ENCODE results near the gene CALD1. TPM values are rescaled to one million over a fixed set of nuclear protein-coding genes. Genes with fewer than 3 reads are reported as not detected.

Gene CALD1
- total RNA-seq, 1 donor from 2014 or later: 169 TPM

- DNase-seq (ENCODE audit: extremely low spot score, unreplicated experiment): no peak
- Mint-ChIP-seq H3K9me3 (peaks cover 17% of the 10 kb centered on the region), H3K27ac (peak overlapping the region; percentile 91), H3K4me1 (ENCODE audit: unreplicated experiment) (peaks cover 40% of the 10 kb centered on the region), H3K4me3 (peak overlapping the region; percentile 89), H3K36me3 (peaks cover 44% of the 10 kb centered on the region), H3K27me3 (no peaks in the 10 kb centered on the region)
- TF ChIP-seq, protein P1, sequence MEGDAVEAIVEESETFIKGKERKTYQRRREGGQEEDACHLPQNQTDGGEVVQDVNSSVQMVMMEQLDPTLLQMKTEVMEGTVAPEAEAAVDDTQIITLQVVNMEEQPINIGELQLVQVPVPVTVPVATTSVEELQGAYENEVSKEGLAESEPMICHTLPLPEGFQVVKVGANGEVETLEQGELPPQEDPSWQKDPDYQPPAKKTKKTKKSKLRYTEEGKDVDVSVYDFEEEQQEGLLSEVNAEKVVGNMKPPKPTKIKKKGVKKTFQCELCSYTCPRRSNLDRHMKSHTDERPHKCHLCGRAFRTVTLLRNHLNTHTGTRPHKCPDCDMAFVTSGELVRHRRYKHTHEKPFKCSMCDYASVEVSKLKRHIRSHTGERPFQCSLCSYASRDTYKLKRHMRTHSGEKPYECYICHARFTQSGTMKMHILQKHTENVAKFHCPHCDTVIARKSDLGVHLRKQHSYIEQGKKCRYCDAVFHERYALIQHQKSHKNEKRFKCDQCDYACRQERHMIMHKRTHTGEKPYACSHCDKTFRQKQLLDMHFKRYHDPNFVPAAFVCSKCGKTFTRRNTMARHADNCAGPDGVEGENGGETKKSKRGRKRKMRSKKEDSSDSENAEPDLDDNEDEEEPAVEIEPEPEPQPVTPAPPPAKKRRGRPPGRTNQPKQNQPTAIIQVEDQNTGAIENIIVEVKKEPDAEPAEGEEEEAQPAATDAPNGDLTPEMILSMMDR (conservative IDR thresholded peaks at IDR 0.05): no peak
Measured at GRCh38 chr7:134892963-134893362, 113.5 kb downstream of the CALD1 start.

- TF ChIP-seq, protein P1 (conservative IDR thresholded peaks at IDR 0.05): no peak
- DNase-seq (ENCODE audit: extremely low spot score, unreplicated experiment): no peak
- Mint-ChIP-seq H3K27me3 (no peaks in the 10 kb centered on the region), H3K4me3 (peak overlapping the region; percentile 89), H3K36me3 (peaks cover 41% of the 10 kb centered on the region), H3K27ac (peak overlapping the region; percentile 91), H3K4me1 (ENCODE audit: unreplicated experiment) (peaks cover 35% of the 10 kb centered on the region), H3K9me3 (peaks cover 17% of the 10 kb centered on the region)
Measured at GRCh38 chr7:134893920-134894319, 114.5 kb downstream of the CALD1 start.

- H3K27me3 Mint-ChIP-seq: no peaks in the 10 kb centered on the region
- no peak for DNase-seq (ENCODE audit: extremely low spot score, unreplicated experiment)
- H3K27ac Mint-ChIP-seq: peak overlapping the region; percentile 28
- H3K4me1 Mint-ChIP-seq (ENCODE audit: unreplicated experiment): peaks cover 39% of the 10 kb centered on the region
- H3K9me3 Mint-ChIP-seq: peaks cover 17% of the 10 kb centered on the region
- peak overlapping the region; percentile 89 for H3K4me3 Mint-ChIP-seq
- TF ChIP-seq, protein P1 (conservative IDR thresholded peaks at IDR 0.05): no peak
- H3K36me3 Mint-ChIP-seq: peaks cover 46% of the 10 kb centered on the region
Measured at GRCh38 chr7:134894928-134895327, 115.5 kb downstream of the CALD1 start.

DNA sequence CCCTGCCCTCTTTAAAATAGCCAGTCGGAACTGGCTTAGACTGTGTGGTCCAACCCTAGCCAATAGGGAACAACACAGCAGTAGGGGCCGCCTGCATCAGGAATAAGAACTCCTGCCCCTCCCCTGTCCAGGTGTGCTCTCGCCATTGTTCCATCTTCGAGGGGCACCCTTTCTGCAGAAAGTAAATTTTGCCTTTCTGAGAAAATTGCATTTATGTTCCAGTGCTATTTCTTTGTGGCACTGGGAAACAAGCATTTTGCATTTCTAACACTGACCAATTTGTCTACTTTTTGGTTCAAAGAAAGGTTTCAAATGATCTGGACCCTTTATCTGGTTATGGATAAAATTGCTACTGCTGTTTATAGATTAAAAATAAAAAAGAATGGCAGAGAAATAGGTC, 116.6 kb downstream of the CALD1 start:
- no peak for DNase-seq (ENCODE audit: extremely low spot score, unreplicated experiment)
- TF ChIP-seq, protein P1 (conservative IDR thresholded peaks at IDR 0.05): no peak
- Mint-ChIP-seq H3K36me3 (peaks cover 53% of the 10 kb centered on the region), H3K27me3 (no peaks in the 10 kb centered on the region), H3K4me3 (peak overlapping the region; percentile 39), H3K9me3 (peaks cover 17% of the 10 kb centered on the region), H3K4me1 (ENCODE audit: unreplicated experiment) (peaks cover 42% of the 10 kb centered on the region), H3K27ac (no peak overlapping the region)

- Mint-ChIP-seq H3K9me3 (peaks cover 20% of the 10 kb centered on the region), H3K27ac (no peak overlapping the region), H3K4me1 (ENCODE audit: unreplicated experiment) (peaks cover 37% of the 10 kb centered on the region), H3K36me3 (peaks cover 57% of the 10 kb centered on the region), H3K4me3 (no peak overlapping the region), H3K27me3 (no peaks in the 10 kb centered on the region)
- DNase-seq (ENCODE audit: extremely low spot score, unreplicated experiment): no peak
- TF ChIP-seq, protein P1 (conservative IDR thresholded peaks at IDR 0.05): no peak
Measured at GRCh38 chr7:134897936-134898335, 118.5 kb downstream of the CALD1 start.

DNA sequence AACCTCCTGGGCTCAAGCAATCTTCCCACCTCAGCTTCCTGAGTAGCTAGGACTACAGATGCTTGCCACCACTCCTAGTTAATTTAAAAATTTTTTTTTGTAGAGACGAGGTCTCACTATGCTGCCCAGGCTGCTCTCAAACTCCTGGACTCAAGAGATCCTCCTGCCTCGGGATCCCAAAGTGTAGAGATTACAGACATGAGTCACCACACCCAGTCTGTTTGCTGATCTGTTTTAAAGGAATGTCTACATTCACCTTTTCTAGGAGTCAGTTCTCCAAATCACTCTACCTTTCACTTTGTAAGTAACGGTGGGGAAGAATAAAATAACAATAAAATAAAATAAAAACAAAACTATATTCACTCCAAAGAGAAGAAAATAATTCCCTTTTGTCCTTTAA, 120.3 kb downstream of the CALD1 start:
- Mint-ChIP-seq H3K4me3 (peak overlapping the region; percentile 65), H3K4me1 (ENCODE audit: unreplicated experiment) (peaks cover 24% of the 10 kb centered on the region), H3K9me3 (peaks cover 18% of the 10 kb centered on the region), H3K36me3 (peaks cover 50% of the 10 kb centered on the region), H3K27me3 (no peaks in the 10 kb centered on the region), H3K27ac (peak overlapping the region; percentile 93)
- no peak for DNase-seq (ENCODE audit: extremely low spot score, unreplicated experiment)
- TF ChIP-seq, protein P1 (conservative IDR thresholded peaks at IDR 0.05): no peak
